B cell (primary cell): ENCODE results near the gene MPP4. TPM values are rescaled to one million over a fixed set of nuclear protein-coding genes. Genes with fewer than 3 reads are reported as not detected.

Experiments
- ATAC-seq: fragments of 200-7000 bp; cut with Tn5 transposase; one replicate; pipeline ENCODE4 v1.10.0; 2021; ENCODE audit warnings: low read depth, mild to moderate bottlenecking, moderate number of reproducible peaks, moderate library complexity
- CTCF ChIA-PET: fragments of 350-600 bp; sonication (Branson Sonifier 250); formaldehyde crosslinking; loops from one replicate; lab custom pipeline; 2021; ENCODE audit warnings: antibody characterized with exemption, inconsistent platforms; lab: Charles Lee
- POLR2A ChIA-PET: fragments of 350-600 bp; sonication (Branson Sonifier 250); formaldehyde crosslinking; loops from one replicate; lab custom pipeline; 2021; ENCODE audit warnings: antibody characterized with exemption; lab: Charles Lee
- DNase-seq: peaks from one replicate; pipeline ENCODE4 v3.0.0; 2013
- H2AFZ ChIP-seq: 2 replicates; pipeline ENCODE4 v1.6.1; 2012; ENCODE audit warnings: mild to moderate bottlenecking, low read depth, low read length; ENCODE audit not compliant: insufficient read depth, poor library complexity, severe bottlenecking
- H3K27ac ChIP-seq, 2 donors: 1 replicate in 1 of 2; 2 replicates in 1 of 2; pipeline ENCODE4 v1.5.1; 2012 to 2013; ENCODE audit warnings: low read length in 2 of 2, mild to moderate bottlenecking in 2 of 2, moderate library complexity in 1 of 2
- H3K27me3 ChIP-seq, 4 experiments: fragments of 200-600 bp in 1 of 4; sonication (generic) in 1 of 4; replicated peaks in 1 of 4; 1 replicate in 2 of 4; 2 replicates in 2 of 4; pipeline versions ENCODE4 v1.6.1 to v1.7.0; 2013 to 2016; ENCODE audit warnings: low read length in 3 of 4, mild to moderate bottlenecking in 2 of 4, mixed read lengths in 1 of 4, moderate library complexity in 1 of 4; ENCODE audit not compliant: insufficient read depth in 4 of 4, control insufficient read depth in 3 of 4; ENCODE audit errors: control extremely low read depth in 1 of 4
- H3K36me3 ChIP-seq, 2 experiments: replicated peaks in 1 of 2; 1 replicate in 1 of 2; 2 replicates in 1 of 2; pipeline versions ENCODE4 v1.6.1 to v1.7.1; 2013; ENCODE audit warnings: low read length in 1 of 2; ENCODE audit not compliant: insufficient read depth in 2 of 2, control insufficient read depth in 1 of 2; ENCODE audit errors: control extremely low read depth in 1 of 2, extremely low read depth in 1 of 2
- H3K4me1 ChIP-seq, 2 donors: fragments of 200-600 bp in 1 of 2; sonication (generic) in 1 of 2; 1 replicate in 1 of 2; 2 replicates in 1 of 2; pipeline versions ENCODE4 v1.5.1 to v1.6.1; 2013 to 2017; ENCODE audit warnings: low read length in 2 of 2; ENCODE audit not compliant: control insufficient read depth in 2 of 2, insufficient read depth in 2 of 2
- H3K4me2 ChIP-seq: replicated peaks from 2 replicates; pipeline ENCODE3; 2012; ENCODE audit warnings: mild to moderate bottlenecking, low read depth, low read length; ENCODE audit not compliant: poor library complexity, severe bottlenecking
- H3K4me3 ChIP-seq, 5 experiments: fragments of 200-600 bp in 1 of 5; sonication (generic) in 1 of 5; 1 replicate in 3 of 5; 2 replicates in 2 of 5; pipeline versions ENCODE4 v1.5.1 to v1.7.0; 2011 to 2016; ENCODE audit warnings: low read length in 4 of 5, mild to moderate bottlenecking in 4 of 5, low read depth in 2 of 5, control low read depth in 1 of 5, moderate library complexity in 1 of 5; ENCODE audit not compliant: insufficient read depth in 1 of 5; ENCODE audit errors: control extremely low read depth in 1 of 5, extremely low read depth in 1 of 5
- H3K79me2 ChIP-seq: fragments of 200-600 bp; sonication (generic); one replicate; pipeline ENCODE4 v1.6.0; 2016; ENCODE audit warnings: low read length; ENCODE audit not compliant: control insufficient read depth, insufficient read depth
- H3K9ac ChIP-seq: fragments of 200-600 bp; sonication (generic); 2 replicates; pipeline ENCODE4 v1.6.1; 2017; ENCODE audit warnings: mild to moderate bottlenecking, low read length, moderate library complexity
- H3K9me3 ChIP-seq, 3 donors: one replicate each; pipeline versions ENCODE4 v1.6.1 to v1.7.1; 2013; ENCODE audit warnings: low read length in 2 of 3; ENCODE audit not compliant: control insufficient read depth in 2 of 3, insufficient read depth in 1 of 3; ENCODE audit errors: control extremely low read depth in 1 of 3
- H4K20me1 ChIP-seq: 2 replicates; pipeline ENCODE4 v1.6.0; 2012; ENCODE audit warnings: mild to moderate bottlenecking, low read length; ENCODE audit not compliant: insufficient read depth, control insufficient read depth, poor library complexity, severe bottlenecking
- H3K27ac Mint-ChIP-seq: one replicate; pipeline ENCODE4 v1.8.0; 2021; ENCODE audit warnings: mixed read lengths
- H3K27me3 Mint-ChIP-seq: one replicate; pipeline ENCODE4 v1.8.0; 2021; ENCODE audit warnings: mixed read lengths
- H3K4me1 Mint-ChIP-seq: one replicate; pipeline ENCODE4 v1.8.0; 2021; ENCODE audit warnings: mixed read lengths
- H3K4me3 Mint-ChIP-seq: one replicate; pipeline ENCODE4 v1.8.0; 2021; ENCODE audit warnings: mixed read lengths
- H3K9me3 Mint-ChIP-seq: one replicate; pipeline ENCODE4 v1.8.0; 2022; ENCODE audit warnings: mixed read lengths; ENCODE audit not compliant: insufficient read depth
- EZH2 ChIP-seq: IDR thresholded peaks from 2 replicates; pipeline ENCODE4 v1.6.1; 2012; ENCODE audit warnings: borderline replicate concordance, low read depth, mild to moderate bottlenecking, moderate library complexity, low read length; ENCODE audit not compliant: insufficient read depth, poor library complexity, severe bottlenecking
- WGBS: methylation state at CpG from one replicate; pipeline ENCODE4 v1.1.5; 2013; ENCODE audit warnings: missing lambda C conversion rate; ENCODE audit not compliant: insufficient coverage; 5-methylcytosine and 5-hydroxymethylcytosine counted together
- intact Hi-C: fragments of 100-400 bp; cut with micrococcal nuclease; formaldehyde crosslinking; loops from one replicate; pipeline ENCODE4 v1.10.0; 2022
- polyA minus RNA-seq: library from RNA; depleted of rRNA, polyadenylated mRNA; stranded (reverse); fragments of >200 nt; gene quantifications from 2 replicates; pipeline ENCODE4 v1.2.3, GENCODE V29; 2012
- polyA plus RNA-seq: library from polyadenylated mRNA; depleted of rRNA; stranded (reverse); fragments of >200 nt; gene quantifications from 2 replicates; pipeline ENCODE4 v1.2.3, GENCODE V29; 2012
- total RNA-seq, 2 donors: library from RNA; stranded (reverse); fragments of 120-200 nt in 1 of 2; gene quantifications; 1 replicate in 1 of 2; 2 replicates in 1 of 2; pipeline versions ENCODE4 v1.2.3 to v1.2.4, GENCODE V29; 2013 to 2022
- TF ChIP-seq, protein P1 (sequence below): fragments of 200-600 bp; IDR thresholded peaks from one replicate; pipeline ENCODE4 v1.8.0; 2022; ENCODE audit warnings: antibody characterized with exemption, mild to moderate bottlenecking

The MPP4 gene, protein sequence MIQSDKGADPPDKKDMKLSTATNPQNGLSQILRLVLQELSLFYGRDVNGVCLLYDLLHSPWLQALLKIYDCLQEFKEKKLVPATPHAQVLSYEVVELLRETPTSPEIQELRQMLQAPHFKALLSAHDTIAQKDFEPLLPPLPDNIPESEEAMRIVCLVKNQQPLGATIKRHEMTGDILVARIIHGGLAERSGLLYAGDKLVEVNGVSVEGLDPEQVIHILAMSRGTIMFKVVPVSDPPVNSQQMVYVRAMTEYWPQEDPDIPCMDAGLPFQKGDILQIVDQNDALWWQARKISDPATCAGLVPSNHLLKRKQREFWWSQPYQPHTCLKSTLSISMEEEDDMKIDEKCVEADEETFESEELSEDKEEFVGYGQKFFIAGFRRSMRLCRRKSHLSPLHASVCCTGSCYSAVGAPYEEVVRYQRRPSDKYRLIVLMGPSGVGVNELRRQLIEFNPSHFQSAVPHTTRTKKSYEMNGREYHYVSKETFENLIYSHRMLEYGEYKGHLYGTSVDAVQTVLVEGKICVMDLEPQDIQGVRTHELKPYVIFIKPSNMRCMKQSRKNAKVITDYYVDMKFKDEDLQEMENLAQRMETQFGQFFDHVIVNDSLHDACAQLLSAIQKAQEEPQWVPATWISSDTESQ
- total RNA-seq (not detected in 2 replicates), polyA plus RNA-seq (not detected in 2 replicates), polyA minus RNA-seq (0.21 TPM in 1 of 2 replicates, not detected in the other)
- total RNA-seq (2013): not detected

DNA sequence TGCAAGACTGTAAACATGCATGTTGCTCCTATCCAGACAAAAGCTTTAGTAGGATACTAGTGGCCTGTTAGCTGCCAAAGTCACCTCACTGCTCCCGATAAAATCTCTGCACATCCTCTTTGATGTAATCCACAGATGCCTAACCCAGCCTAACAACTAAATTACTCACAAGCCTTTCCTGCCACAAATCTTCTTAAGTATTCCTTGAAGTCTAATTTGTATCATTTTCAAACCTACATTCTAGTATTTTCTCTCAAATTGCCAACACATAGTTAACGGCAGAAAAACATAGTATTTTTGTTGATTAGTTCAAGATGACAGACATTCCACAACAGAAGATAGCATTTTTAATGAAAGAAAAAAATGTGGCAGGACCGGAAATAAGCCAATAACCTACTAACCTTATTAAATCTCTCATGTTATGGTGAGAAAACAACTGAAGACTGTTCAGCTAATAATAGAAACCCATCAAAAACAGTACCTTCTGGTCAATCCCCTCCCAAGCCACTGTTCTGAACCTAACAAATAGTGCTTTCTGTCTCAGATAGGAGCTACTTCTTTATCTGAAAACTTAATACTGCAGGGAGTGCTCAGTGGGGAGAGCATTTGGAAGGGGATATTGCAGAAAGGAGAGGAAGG, at the start of gene MPP4:
MPP4 (minus strand) TSS at position 57 of the 639 bp plus-strand sequence. CDS start 4,690 bp downstream, outside the sequence.
- H3K27ac ChIP-seq: no peak within 1 kb of the TSS
- H3K36me3 ChIP-seq: no peaks in the 10 kb centered on the region
- intact Hi-C loops: no loop called here
- H3K9me3 ChIP-seq: no peaks in the 10 kb centered on the region
- no peaks in the 10 kb centered on the region for H3K79me2 ChIP-seq
- Mint-ChIP-seq H3K27me3 (no peaks in the 10 kb centered on the region), H3K9me3 (no peaks in the 10 kb centered on the region), H3K4me1 (no peaks in the 10 kb centered on the region), H3K27ac (no peak within 1 kb of the TSS), H3K4me3 (no peak within 1 kb of the TSS)
- H3K4me3 ChIP-seq: no peak within 1 kb of the TSS
- ChIA-PET POLR2A (no interaction called here), CTCF (no interaction called here)
- ATAC-seq: no peak
- no peaks in the 10 kb centered on the region for H4K20me1 ChIP-seq
- H3K4me2 ChIP-seq: no peak within 1 kb of the TSS
- TF ChIP-seq EZH2: no peak
- TF ChIP-seq, protein P1, sequence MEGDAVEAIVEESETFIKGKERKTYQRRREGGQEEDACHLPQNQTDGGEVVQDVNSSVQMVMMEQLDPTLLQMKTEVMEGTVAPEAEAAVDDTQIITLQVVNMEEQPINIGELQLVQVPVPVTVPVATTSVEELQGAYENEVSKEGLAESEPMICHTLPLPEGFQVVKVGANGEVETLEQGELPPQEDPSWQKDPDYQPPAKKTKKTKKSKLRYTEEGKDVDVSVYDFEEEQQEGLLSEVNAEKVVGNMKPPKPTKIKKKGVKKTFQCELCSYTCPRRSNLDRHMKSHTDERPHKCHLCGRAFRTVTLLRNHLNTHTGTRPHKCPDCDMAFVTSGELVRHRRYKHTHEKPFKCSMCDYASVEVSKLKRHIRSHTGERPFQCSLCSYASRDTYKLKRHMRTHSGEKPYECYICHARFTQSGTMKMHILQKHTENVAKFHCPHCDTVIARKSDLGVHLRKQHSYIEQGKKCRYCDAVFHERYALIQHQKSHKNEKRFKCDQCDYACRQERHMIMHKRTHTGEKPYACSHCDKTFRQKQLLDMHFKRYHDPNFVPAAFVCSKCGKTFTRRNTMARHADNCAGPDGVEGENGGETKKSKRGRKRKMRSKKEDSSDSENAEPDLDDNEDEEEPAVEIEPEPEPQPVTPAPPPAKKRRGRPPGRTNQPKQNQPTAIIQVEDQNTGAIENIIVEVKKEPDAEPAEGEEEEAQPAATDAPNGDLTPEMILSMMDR: no peak
- H3K9ac ChIP-seq: no peak within 1 kb of the TSS
- H2AFZ ChIP-seq: no peak within 1 kb of the TSS
- WGBS: 100% methylated on average over 1 of the region's 3 CpGs
- no peaks in the 10 kb centered on the region for H3K27me3 ChIP-seq
- no peak for DNase-seq
- H3K4me1 ChIP-seq: no peaks in the 10 kb centered on the region
